Skeletal muscle cell (primary cell): ENCODE measurements around the gene TBC1D16.

ENCODE experiments used
- DNase-seq: peaks from one replicate; pipeline ENCODE4 v3.0.0-alpha.2; 2010; ENCODE audit warnings: low read depth
- H3K4me3 ChIP-seq: 2 replicates; pipeline ENCODE4 v1.5.1; 2011; ENCODE audit warnings: low read depth, mild to moderate bottlenecking, control low read depth, low read length, moderate library complexity

Gene TBC1D16

DNA sequence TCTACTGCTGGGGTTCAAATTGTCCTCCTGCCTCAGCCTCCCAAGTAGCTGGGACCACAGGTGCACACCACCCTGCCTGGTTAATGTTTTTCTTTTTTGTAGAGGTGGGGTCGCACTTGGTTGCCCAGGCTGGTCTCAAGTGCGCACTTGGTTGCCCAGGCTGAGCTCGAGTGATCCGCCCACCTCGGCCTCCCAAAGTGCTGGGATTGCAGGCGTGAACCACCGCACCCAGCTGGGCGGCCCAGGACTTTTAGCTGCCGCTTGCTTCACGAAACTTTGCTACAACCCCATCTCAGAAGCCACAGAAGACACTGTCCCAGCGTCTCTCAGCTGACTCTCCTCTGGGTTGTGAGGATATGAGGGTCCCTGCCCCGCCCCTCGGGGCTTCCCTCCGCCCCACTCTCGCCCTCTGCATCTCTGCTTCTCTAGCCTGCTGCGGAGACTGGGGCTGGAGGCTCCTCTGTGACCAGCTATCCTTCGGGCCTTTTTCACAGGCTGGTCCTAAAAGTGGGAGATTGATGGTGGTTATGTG lies 147.6 kb downstream of the TBC1D16 start:
- no peak overlapping the region for H3K4me3 ChIP-seq
- no peak for DNase-seq

DNA sequence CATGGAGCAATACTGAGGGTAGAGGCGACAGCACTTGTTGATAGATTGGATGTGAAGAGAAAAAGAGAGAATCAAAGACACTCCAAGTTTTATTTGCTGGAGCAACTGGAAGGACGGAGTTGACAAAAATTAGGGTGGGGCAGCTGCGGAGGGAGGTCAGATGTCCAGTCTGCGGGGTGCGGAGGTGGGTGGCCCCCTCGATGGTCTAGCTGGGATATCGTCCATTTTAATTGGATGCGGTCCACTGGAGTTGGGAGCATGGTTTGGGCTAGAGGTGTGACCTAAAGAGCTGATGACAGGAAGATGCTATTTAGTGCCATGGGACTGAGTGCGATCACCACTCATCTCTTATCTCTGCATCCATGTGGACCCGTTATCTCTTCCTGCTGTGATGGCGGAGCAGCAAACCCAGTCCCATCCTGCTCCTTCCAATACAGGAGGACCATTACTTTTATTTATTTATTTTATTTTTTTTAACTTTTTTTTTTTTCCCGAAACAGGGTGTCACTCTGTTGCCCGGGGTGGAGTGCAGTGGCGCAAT lies 148.2 kb downstream of the TBC1D16 start:
- no peak overlapping the region for H3K4me3 ChIP-seq
- DNase-seq, result no peak

- DNase-seq, result no peak
- H3K4me3 ChIP-seq, result no peak overlapping the region
Measured at GRCh38 chr17:79883202-79883601, 152.5 kb downstream of the TBC1D16 start.
